Measurements from ENCODE around the gene SFXN5.

SFXN5 gene

DNA sequence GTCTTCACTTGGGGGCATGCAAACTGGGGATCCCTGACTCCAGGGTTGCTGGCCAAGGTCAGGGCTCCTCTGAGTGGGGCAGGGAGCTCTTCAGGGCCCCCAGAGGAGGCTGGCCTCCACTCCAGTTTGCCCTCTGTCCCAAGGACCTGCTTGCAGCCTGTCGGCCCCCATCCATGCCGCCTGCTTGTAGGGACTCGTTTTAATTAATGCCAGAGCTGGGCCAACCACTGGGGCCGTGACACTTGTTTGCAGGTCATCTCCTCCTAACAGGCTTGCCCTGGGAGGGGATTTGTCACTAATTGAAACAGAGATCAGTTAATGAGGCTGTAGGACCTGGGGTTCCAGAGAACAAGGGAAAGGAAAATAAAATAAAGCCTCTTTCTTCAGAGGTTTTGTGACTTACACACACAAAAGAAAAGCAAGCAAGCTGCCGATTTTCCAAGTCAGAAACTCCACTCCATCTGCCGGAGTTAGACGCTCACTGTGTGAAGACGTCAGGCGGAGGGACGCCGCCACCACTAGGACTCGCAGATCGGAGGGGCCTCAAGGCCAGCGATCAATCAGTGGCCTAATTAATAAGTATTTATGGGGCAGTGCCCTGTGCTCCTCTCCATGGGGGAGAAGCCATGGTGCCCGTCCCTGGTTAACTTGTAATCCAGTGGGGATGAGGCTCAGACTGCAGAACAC is 75.9 kb downstream of the SFXN5 start:
- DNase-seq (ENCODE audit: low read depth in 1 of 2, low spot score in 1 of 2), result no peak

DNA sequence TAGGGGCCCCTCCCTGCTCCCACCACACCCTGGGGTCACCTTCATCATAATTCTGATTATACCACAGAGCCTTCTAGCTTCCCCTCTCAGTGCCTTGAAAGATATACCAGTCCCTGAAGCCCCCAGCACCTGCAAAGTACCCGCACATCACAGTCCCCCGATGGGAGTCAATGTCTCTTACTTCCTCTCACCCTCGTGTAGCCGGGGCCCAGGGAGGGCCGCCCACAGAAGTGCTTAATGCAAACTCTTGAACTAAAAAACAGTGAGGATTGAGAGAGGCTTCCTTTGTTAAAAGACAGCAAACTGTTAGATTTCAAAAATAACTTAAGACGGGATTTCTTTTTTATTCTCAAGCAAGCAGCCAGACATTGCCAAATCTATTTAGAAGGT is 76.5 kb downstream of the SFXN5 start:
- DNase-seq (ENCODE audit: low read depth in 1 of 2, low spot score in 1 of 2), result no peak

DNA sequence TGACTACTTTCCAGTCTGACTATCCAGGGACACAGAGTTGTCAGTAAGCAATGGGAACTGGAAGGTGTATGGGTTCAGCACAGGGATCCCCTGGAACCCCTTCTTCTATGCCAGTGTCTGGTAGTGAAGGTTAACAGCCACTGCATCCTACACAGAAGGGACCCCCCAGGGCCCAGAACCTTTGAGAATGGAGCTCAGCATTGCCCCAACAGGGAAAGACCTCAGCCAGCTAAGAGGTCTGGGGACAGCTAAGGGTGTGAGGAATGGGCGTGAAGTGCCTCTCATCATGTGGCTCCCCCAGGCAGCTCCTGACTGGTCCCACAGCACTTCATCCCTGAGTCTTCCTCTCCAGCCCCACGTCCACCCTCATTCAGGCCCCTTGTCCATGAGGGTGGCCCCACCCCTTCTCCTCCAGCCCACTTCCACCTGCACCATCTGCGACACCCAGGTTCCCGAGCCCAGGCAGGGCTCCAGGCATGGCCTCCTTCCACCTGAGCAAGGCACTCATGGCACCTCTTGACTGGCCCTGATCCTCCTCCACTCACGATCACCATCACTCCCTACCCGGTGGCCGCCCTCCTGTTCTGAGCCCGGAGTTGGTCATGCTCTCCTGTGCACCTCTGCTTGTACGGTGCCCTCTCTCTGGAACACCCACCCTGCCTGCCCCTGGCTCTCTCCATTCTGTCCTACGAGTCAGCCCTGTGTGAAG is 77.1 kb downstream of the SFXN5 start:
- DNase-seq (ENCODE audit: low read depth in 1 of 2, low spot score in 1 of 2), result no peak

DNA sequence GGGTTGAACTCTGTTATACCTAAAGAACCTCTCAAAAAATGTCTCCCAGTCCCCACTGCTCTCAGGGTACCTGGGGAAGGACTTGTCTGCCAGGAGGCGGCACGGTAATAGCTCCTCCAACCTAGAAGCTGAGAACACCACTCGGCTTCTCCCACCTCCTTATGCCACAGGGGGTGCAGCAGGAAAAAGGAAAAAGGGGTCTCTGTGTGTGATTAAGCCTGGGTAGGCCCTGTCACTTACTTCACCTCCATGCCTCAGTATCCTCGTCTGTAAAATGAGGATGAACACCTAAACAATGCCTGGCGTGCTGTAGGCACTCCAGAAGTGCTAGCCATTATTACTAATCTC is 77.6 kb downstream of the SFXN5 start:
- DNase-seq (ENCODE audit: low read depth in 1 of 2, low spot score in 1 of 2), result no peak

DNA sequence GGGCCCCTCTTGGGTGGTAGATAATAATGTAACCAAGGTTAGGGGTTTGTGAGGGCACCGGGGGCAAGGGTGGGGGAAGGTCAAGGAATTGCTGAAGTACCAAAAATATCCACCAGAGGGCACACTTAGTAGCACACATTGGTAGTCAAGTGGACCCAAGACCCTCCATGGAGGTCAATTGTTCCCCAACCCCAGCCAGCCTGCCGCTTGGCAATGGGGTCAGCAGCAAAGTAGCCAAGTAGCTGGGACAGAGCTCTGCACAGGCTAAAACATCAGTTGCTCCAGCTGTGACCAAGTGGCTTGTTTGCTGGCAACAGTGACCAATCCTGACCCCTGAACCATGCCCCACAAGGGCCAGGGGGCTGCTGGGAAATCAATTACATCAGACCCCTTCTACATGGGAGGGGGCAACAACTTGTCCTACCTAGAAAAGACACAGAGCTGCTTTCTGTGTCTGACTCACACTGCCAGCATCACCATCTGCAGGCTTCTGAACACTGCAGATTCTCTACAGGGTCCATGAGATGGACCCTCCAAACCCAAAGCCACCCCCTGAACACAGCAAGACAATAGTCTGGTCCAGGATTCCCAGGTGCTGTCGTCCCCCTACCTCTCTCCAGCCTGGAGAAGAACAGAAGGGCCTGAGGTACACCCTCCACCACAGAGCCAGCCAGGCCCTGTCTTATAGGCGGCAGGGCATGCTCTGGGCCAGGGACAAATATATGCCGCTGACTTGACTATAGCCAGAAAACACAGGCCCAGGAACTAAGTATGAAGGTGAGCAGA is 78.2 kb downstream of the SFXN5 start:
- peak; percentile 11 to 36 for DNase-seq (ENCODE audit: low read depth in 1 of 2, low spot score in 1 of 2)

DNA sequence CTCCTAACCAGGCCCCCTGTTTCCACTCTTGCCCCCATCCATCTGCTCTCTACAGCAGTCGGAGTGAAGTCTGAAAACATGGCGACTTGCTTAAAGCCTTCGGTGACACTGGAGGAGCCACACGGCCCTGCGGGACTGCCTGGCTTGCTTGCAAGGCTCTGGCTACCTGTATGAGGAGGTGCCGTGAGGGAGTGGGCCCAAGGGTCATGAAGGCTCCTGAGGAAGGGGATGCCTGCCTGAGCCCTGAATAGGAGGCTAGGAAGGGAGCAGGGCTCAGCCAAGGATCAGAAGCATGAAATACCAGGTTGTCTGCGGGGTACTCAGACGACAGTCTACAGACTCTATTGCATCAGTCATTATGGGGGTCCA is 78.8 kb downstream of the SFXN5 start:
- DNase-seq (ENCODE audit: low read depth in 1 of 2, low spot score in 1 of 2), result no peak

DNA sequence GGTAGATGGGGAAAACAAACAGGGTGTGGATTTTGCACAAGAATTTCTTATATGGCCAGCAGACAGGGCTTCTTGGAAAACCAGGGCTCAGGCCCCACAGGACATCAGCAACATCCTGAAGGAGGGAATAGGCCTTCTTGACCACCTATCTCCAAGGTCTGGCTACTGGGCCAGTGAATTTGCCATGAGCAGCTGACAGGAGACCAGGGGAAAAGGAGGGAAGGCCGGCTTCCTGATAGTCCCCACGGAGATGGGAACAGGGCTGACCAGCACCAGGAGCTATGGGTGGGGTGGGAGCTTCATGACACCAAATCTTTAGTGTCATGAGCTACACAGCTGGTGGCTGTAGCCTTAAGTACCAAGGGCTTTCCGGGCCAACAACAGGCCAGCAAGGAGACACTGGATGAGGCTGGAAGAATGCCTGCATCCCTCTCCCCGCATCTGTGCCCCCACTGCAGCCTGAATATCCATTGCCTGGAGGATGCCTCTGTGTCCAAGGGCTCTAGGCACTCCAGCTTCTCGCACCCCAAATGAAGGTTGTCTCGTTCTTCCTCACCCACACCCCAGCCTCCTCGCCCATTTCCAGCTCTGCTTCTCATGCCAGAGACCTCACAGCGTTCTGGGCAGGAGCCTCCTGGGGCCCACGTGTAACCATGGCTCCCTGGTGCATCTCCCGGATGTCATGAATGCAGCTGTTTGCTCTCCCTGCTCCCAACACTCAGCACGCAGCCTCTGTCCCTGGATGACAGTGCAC is 79.4 kb downstream of the SFXN5 start:
- DNase-seq (ENCODE audit: low read depth in 1 of 2, low spot score in 1 of 2), result no peak

DNA sequence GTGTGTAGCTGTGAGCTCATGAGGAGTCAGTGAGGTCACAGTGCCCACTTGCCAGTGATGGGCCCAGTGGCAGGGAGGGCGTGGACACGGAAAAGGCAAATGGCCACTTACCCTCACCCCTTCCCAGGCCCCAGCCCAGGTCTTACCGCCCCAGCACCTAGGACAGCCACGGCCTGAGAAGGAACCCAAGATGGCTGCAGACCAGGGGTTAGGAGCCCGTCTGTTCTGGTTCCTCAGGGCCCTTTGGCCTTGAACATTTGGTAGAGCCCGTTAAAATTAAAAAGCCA is 80.1 kb downstream of the SFXN5 start:
- DNase-seq (ENCODE audit: low read depth in 1 of 2, low spot score in 1 of 2), result no peak

DNA sequence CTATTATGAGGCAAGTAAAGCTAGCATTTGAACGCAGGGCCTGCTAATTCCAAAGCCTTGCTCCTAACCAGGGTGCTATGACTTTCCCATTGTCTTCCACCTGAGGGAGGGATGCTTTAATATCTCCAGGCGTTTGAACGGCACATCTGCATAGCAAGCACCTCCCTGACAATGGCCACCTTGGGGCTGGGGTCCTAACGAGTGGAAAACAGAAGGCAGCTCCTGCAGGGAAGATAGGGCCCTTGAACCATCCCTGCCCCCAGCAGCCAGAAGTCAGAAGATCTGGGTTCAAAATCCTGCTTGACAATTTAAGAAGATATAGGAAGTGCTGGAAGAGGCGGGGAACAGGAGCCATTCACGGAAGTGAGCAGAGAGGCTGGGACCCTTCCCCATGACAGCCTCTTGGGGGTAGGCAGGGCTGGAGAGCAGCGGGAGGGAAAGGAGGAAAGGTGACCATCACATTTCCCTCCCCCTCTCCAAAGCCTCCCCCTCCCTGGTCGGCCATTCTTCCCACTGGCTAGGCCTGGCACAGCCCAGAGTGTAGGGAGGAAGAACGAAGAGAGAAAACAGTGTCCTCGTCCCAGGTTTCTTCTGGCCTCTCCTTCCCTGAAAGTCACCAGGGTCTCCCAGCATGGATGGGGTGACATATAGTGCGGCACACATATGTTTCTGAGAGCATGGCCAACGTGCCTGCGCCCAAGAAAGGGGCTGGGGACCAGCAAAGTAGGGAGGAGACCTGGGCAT is 80.6 kb downstream of the SFXN5 start:
- DNase-seq (ENCODE audit: low read depth in 1 of 2, low spot score in 1 of 2), result no peak

DNA sequence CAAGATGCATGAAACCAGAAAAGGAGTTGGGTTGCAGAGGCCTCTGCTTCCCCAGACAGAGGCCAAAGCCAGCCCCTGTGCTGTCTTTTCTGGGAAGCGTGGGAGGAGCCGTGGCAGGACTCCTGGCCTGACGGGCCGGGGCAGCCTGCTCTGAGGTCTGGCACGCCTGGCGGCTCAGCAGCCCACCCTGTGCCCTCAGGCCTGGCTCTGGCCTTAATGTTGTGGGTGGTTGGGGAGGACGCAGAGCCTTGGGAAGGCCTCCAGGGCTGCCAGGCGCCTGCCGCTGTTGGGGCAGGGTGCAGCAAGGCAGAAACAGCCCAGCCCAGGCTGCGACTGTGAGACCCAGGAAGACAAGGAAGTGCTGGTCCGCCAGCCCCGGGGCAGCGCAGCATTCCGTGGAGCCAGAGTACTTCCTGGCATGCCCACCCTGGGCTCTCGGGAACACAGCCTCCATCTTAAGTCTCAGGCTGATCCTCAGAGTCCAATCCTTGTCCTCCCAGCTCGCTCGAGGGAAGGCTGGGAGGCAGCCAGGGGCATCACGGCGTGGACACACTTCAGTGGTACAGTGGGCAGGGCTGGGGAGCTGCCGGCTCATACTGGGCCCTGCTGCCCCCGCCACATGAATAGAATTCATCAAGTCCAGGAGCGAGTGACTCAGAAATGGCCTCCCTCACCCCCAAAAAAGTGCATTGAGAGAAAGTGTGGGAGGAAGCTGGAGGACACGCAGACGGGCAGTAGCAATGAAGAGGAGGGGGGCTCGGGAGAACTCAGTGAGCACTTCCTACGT is 81.5 kb downstream of the SFXN5 start:
- DNase-seq (ENCODE audit: low read depth in 1 of 2, low spot score in 1 of 2), result no peak

DNA sequence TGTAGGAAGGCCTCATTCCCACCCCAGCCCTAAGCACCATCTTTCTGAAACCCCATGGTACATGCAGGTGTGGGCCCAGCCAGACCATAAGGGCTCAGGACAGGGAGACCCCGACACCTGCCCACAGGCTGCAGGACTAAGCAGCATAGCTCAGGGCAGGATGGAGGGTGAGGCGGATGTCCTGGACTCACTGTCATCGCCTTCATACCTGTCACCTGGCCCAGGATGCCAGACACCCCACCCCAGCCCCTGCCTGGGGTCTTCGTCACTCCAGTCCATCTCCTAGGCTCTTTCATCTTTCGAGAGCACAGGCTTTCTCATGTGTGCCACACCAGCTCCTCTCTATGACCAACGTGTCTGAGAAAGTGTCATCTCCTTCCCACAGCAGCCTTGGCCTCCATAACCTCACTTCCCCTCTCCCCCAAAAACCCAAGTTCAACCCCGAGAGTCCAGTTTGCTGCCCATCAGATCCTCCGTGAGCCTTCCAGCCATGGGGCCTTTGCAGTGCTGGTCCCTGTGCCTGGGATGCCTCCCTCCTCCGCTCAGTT is 82.7 kb downstream of the SFXN5 start:
- DNase-seq (ENCODE audit: low read depth in 1 of 2, low spot score in 1 of 2), result no peak

DNA sequence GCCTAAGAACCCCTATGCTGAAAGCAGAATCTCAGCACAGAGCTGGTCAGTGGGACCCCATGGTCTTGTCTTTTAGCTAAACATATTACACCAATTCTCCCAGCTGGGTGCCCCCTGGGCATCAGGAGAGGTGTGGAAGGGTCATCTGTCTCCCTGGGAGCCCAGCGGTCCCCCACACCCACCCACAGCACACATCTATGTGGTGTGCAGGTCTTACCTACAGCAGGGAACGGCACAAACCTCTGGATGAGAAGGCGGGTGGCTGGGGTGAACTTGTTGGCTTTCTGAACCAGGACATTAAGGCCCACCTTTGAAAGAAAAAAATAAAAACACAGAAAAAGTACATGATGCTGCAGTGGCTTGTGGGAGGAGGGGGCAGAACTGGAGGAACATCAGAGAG is 83.5 kb downstream of the SFXN5 start:
- no peak for DNase-seq (ENCODE audit: low read depth in 1 of 2, low spot score in 1 of 2)

DNA sequence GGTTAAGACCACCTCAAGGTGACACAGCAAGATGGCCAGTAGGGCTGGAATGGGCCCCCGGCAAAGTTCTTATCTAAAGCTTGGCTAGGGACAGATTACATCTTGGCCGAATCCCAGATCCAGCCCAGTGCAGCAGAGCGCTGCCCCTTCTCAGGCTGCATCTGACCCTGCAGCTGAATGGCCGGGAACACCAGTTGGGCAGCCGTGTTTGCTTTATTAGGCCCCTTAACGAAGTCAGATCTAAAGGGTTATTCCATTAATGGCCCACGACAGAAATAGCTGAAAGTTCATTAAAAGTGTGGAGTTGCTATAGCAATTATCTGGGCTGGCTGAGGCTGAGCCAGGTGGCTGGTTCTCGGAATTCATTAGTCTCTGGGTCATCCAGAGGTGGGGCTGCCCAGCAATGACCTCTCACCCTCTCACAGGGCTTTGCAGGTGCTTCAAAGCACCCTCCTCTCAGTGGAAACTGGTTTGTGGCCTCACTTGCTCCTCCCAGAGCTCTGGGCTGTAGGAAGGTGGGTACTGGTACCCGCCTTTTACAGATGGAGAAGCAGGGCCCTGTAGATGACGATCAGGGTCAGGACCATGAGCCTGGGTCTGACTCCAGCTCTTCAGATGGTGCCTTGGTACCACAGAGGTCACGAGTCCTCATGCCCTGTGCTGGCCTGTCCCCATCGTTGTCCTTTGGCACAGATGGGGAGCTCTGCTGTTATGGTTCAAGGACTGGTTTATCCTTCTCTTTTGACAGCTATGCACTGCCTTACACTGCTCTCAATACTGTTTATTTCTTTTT is 85.4 kb downstream of the SFXN5 start:
- DNase-seq (ENCODE audit: low read depth in 1 of 2, low spot score in 1 of 2), result no peak

DNA sequence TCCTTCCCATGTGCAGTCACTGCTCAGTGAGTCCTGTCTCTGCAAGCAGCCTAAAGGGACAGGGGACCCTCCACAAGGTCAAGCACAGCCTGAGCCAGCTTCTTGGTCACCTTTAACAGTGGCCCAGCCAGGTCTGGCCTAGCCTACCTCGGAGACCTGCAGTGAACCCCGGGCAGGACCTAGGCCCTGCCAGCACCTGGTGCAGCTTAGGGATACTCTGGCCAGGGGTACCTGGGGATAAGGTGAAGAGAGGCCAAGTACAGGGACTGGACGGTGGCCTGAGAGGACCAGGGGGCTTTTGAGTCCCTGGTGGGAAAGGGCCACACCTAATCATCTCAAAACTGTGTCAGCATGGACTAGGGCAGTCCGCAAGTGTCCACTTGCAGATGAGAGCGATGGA is 86.4 kb downstream of the SFXN5 start:
- no peak for DNase-seq (ENCODE audit: low read depth in 1 of 2, low spot score in 1 of 2)

DNA sequence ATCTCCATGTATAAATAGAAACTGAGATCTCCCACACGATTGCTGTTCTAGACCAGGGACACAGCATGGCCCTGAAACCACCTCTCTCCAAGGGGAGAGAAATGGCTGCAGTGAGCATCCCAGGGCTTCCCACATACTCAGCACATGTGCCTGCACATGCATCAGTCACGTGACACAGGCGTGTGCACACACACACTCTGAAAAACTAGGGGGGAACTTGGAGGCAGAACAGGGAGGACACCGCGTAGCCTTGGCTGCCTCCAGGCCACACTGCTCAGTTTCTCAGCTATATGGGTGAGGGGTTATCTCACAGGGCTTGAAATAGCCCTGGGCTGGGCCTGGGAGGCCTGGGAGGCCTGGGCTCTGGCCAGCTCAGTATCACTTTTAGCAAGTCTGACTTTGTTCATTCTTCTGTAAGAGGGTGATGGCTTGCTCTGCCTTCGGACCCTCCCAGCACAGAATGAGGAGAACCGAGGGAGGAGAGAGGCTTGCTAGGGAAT is 87.3 kb downstream of the SFXN5 start:
- DNase-seq (ENCODE audit: low read depth in 1 of 2, low spot score in 1 of 2), result no peak

DNA sequence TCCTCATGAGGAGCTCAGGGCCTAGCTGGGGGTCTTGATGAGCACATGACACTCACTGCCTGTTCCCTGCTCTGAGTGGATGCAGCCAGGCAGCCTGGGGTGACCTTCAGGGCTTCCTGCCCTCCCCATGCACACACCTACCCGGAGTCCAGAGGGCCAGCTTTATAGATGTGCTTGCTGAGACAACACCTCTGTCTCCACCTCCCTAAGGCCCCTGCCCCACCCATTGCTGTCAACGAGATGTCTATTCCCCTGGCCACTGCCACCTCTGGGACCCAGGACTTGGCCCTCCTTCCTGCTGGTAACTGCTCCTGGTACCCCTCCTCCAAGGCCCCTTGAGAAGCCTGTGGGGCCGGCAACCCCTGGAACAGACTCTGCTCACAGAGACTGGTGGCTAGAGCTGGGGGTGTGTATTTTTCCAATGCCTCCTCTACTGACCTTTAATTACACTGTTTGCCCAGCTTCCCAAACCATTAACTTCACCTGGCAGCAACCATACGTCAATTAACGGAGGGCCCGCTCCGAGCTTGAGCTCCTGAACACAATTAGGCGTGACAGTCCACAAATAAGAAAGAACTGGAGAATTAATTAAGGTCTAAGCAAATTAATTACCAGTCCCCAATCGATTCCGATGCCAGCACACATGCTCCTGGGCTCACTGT is 87.9 kb downstream of the SFXN5 start:
- no peak for DNase-seq (ENCODE audit: low read depth in 1 of 2, low spot score in 1 of 2)

DNA sequence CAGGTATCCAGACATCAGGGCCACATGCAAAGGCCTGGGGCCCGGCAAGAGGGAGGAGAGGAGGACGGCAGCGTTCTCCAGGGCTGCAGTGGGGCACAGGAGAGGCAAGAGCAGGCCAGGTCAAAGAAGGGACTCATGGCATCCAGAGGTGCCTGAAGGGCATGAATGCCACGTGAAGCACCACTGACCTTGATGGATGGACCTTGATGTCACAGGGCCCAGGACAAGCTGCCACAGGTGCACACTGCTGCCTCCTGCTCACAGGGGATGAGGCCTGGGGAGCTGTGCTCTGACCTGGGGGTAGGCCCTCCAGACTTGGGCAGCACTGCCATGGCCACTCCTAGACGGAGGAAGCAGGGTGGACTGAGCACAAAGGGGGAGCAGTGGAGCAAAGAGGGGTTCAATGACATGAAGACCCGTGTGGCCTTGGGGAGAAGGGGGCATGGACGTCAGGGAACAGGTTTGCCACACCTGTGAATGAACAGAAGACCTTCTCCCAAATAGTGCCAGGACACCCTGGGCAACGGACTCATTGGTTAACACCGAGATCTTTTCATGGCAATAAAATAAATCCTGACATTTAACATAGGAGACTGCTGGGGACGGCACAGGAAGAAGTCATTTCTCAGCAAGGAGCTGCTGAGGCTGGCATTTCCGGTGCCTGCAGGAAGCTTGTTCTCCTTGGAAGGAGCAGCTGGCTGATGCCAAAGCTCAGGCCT is 88.6 kb downstream of the SFXN5 start:
- no peak for DNase-seq (ENCODE audit: low read depth in 1 of 2, low spot score in 1 of 2)

DNA sequence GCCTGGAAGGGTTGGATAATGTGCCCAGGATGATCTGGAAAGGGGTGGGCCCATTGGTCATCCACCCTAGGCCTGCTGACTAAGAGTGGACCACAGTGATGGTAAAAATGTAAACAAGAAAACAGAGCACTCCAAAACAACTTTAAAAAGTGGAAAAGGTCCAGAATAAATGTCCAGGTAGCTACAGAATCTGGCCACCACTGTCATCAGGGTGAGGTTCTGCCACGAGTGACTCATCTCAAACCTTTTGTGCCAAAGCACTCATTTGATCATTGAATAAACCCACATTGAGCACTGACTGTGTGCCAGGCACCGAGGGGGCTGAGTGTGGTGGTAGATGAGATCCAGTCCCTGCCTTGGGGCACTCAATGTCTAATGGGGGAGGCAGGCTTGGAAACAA is 89.3 kb downstream of the SFXN5 start:
- DNase-seq (ENCODE audit: low read depth in 1 of 2, low spot score in 1 of 2), result no peak

Data from activated CD4-positive, alpha-beta T cell treated with anti-CD3 and anti-CD28 coated beads, Interleukin-2, amount 50 U/mL, for 24 hours (primary cell).